IMR-90 (cell line): ENCODE measurements around the gene MAVS. TPM values are rescaled to one million over a fixed set of nuclear protein-coding genes. Genes with fewer than 3 reads are reported as not detected.
"Not testable (repeated sequence)": the region's sequence is repeated elsewhere in the genome, so short reads cannot be mapped to it uniquely, and the experiment has no call there.

Source experiments
- ATAC-seq: fragments of 200-7000 bp; cut with Tn5 transposase; 2 replicates; pipeline ENCODE4 v1.9.1; 2020; ENCODE audit warnings: low read depth, mild to moderate bottlenecking, moderate library complexity
- BruUV-seq: library from RNA; stranded (reverse); fragments of 400-500 nt; replicated peaks from 2 replicates; lab custom pipeline; 2021; lab: Mats Ljungman, UMichigan
- CTCF ChIA-PET: fragments of 300-600 bp; formaldehyde crosslinking; extraction: SDS; loops from one replicate; lab custom pipeline; 2021; ENCODE audit warnings: antibody characterized with exemption; lab: Yijun Ruan, JAX
- POLR2A ChIA-PET: fragments of 300-600 bp; sonication (Branson Sonifier 250); formaldehyde crosslinking; loops from one replicate; lab custom pipeline; 2022; ENCODE audit warnings: antibody characterized with exemption; ENCODE audit not compliant: unreplicated experiment; lab: Charles Lee
- DNase-seq: peaks from one replicate; pipeline ENCODE4 v3.0.0; 2013
- H2AFZ ChIP-seq: replicated peaks from 2 replicates; pipeline ENCODE3; 2013; ENCODE audit warnings: low read length, mild to moderate bottlenecking; ENCODE audit not compliant: poor library complexity
- H2AK5ac ChIP-seq: 2 replicates; pipeline ENCODE4 v1.6.1; 2013; ENCODE audit warnings: low read depth, low read length, inconsistent platforms
- H2AK9ac ChIP-seq: replicated peaks from 2 replicates; pipeline ENCODE3; 2013; ENCODE audit warnings: mild to moderate bottlenecking, low read depth, low read length, moderate library complexity; ENCODE audit not compliant: poor library complexity
- H2BK120ac ChIP-seq: 2 replicates; pipeline ENCODE4 v1.6.1; 2013; ENCODE audit warnings: low read depth, low read length, inconsistent platforms
- H2BK15ac ChIP-seq: 3 replicates; pipeline ENCODE4 v1.6.1; 2013; ENCODE audit warnings: low read depth, low read length, inconsistent platforms
- H2BK20ac ChIP-seq: 2 replicates; pipeline ENCODE4 v1.6.1; 2013; ENCODE audit warnings: low read depth, mild to moderate bottlenecking, inconsistent platforms, low read length, moderate library complexity
- H2BK5ac ChIP-seq: 2 replicates; pipeline ENCODE4 v1.6.1; 2013; ENCODE audit warnings: mild to moderate bottlenecking, low read depth, low read length, inconsistent platforms; ENCODE audit not compliant: poor library complexity, severe bottlenecking
- H3K14ac ChIP-seq: replicated peaks from 2 replicates; pipeline ENCODE4 v1.6.1; 2013; ENCODE audit warnings: low read depth, low read length, inconsistent platforms
- H3K18ac ChIP-seq: 2 replicates; pipeline ENCODE4 v1.6.1; 2013; ENCODE audit warnings: low read depth, low read length, control low read depth
- H3K23ac ChIP-seq: 2 replicates; pipeline ENCODE4 v1.6.1; 2013; ENCODE audit warnings: low read depth, low read length, inconsistent platforms
- H3K27ac ChIP-seq: 2 replicates; pipeline ENCODE4 v1.5.1; 2013; ENCODE audit warnings: mild to moderate bottlenecking, control low read depth, low read length; ENCODE audit not compliant: insufficient read depth
- H3K27me3 ChIP-seq: 2 replicates; pipeline ENCODE4 v1.6.1; 2013; ENCODE audit warnings: low read length; ENCODE audit not compliant: control insufficient read depth, insufficient read depth
- H3K36me3 ChIP-seq: 2 replicates; pipeline ENCODE4 v1.6.1; 2013; ENCODE audit warnings: low read length, mixed read lengths; ENCODE audit not compliant: control insufficient read depth, insufficient read depth
- H3K4ac ChIP-seq: 2 replicates; pipeline ENCODE4 v1.6.1; 2013; ENCODE audit warnings: low read depth, low read length, inconsistent platforms
- H3K4me1 ChIP-seq: 2 replicates; pipeline ENCODE4 v1.6.1; 2013; ENCODE audit warnings: low read length, mixed read lengths; ENCODE audit not compliant: control insufficient read depth, insufficient read depth
- H3K4me2 ChIP-seq: 2 replicates; pipeline ENCODE4 v1.6.1; 2013; ENCODE audit warnings: low read depth, mild to moderate bottlenecking, control low read depth, low read length, moderate library complexity
- H3K4me3 ChIP-seq: 2 replicates; pipeline ENCODE4 v1.5.1; 2013; ENCODE audit warnings: low read depth, mild to moderate bottlenecking, control low read depth, low read length, moderate library complexity; ENCODE audit not compliant: insufficient read depth
- H3K56ac ChIP-seq: 2 replicates; pipeline ENCODE4 v1.6.1; 2013; ENCODE audit warnings: low read length, inconsistent platforms; ENCODE audit not compliant: insufficient read depth; ENCODE audit errors: extremely low read depth
- H3K79me1 ChIP-seq, 2 experiments: 2 replicates each; pipeline ENCODE4 v1.6.1; 2013; ENCODE audit warnings: low read length in 2 of 2, inconsistent platforms in 1 of 2, low read depth in 1 of 2
- H3K9ac ChIP-seq: 2 replicates; pipeline ENCODE4 v1.6.1; 2013; ENCODE audit warnings: low read depth, low read length, control low read depth
- H3K9me1 ChIP-seq: 2 replicates; pipeline ENCODE4 v1.6.1; 2013; ENCODE audit warnings: low read length, inconsistent platforms; ENCODE audit not compliant: insufficient read depth
- H3K9me3 ChIP-seq: 2 replicates; pipeline ENCODE4 v1.6.1; 2013; ENCODE audit warnings: low read length; ENCODE audit not compliant: control insufficient read depth, insufficient read depth
- H4K20me1 ChIP-seq: 2 replicates; pipeline ENCODE4 v1.6.1; 2013; ENCODE audit warnings: low read length, inconsistent platforms; ENCODE audit not compliant: insufficient read depth
- H4K5ac ChIP-seq: 2 replicates; pipeline ENCODE4 v1.6.1; 2013; ENCODE audit warnings: mild to moderate bottlenecking, low read depth, low read length, control low read depth
- H4K8ac ChIP-seq, 2 experiments: 2 replicates each; pipeline ENCODE4 v1.6.1; 2013; ENCODE audit warnings: low read depth in 2 of 2, low read length in 2 of 2, control low read depth in 1 of 2, inconsistent platforms in 1 of 2
- H4K91ac ChIP-seq: 2 replicates; pipeline ENCODE4 v1.6.1; 2013; ENCODE audit warnings: low read depth, low read length, inconsistent platforms; ENCODE audit not compliant: insufficient read depth
- MAFK ChIP-seq: IDR thresholded peaks from 2 replicates; pipeline ENCODE4 v1.6.1; 2012; ENCODE audit warnings: low read depth, low read length, improper control_type of control experiment
- MAZ ChIP-seq: IDR thresholded peaks from 2 replicates; pipeline ENCODE4 v1.6.1; 2012; ENCODE audit warnings: low read depth, mild to moderate bottlenecking, low read length, improper control_type of control experiment, moderate library complexity, borderline replicate concordance
- MXI1 ChIP-seq: IDR thresholded peaks from 2 replicates; pipeline ENCODE4 v1.6.1; 2012; ENCODE audit warnings: low read depth, mild to moderate bottlenecking, low read length, moderate library complexity, borderline replicate concordance
- RAD21 ChIP-seq: IDR thresholded peaks from 2 replicates; pipeline ENCODE4 v1.6.1; 2012; ENCODE audit warnings: low read length, improper control_type of control experiment
- WGBS, 2 experiments: methylation state at CpG; one replicate each; pipeline versions ENCODE4 v1.1.5 to v1.1.7; 2013; ENCODE audit warnings: missing lambda C conversion rate in 2 of 2; ENCODE audit not compliant: insufficient read length in 1 of 2; ENCODE audit errors: extremely low coverage in 2 of 2; 5-methylcytosine and 5-hydroxymethylcytosine counted together
- dilution Hi-C: fragments of 300-500 bp; cut with HindIII; formaldehyde crosslinking; loops from one replicate; pipeline ENCODE4 v1.14.3; 2018; ENCODE audit warnings: low sequenced_read_pairs; ENCODE audit not compliant: unreplicated experiment
- in situ Hi-C: fragments of 300-500 bp; cut with MboI; formaldehyde crosslinking; loops from 3 replicates; pipeline ENCODE4 v1.14.3; 2019; ENCODE audit warnings: low sequenced_read_pairs, inconsistent platforms, mixed read lengths
- intact Hi-C: fragments of 100-400 bp; cut with micrococcal nuclease; formaldehyde crosslinking; loops from 2 replicates; pipeline ENCODE4 v1.10.0; 2022
- polyA plus RNA-seq, 3 experiments: library from polyadenylated mRNA; depleted of rRNA; stranded (reverse); fragments of >200 nt; gene quantifications; 2 replicates each; pipeline ENCODE4 v1.2.3, GENCODE V29; 2012; ENCODE audit warnings: low replicate concordance in 1 of 3
- total RNA-seq: library from RNA; depleted of rRNA; stranded (reverse); fragments of >200 nt; gene quantifications from 2 replicates; pipeline ENCODE4 v1.2.3, GENCODE V29; 2012

MAVS gene
- total and polyA plus RNA-seq, 2 of the 4 experiments (the other 2 are of a cell fraction), result 10.4 to 15.6 TPM

- H2BK120ac ChIP-seq, result no peak overlapping the region
- 0 out of 4 replicates have a peak, but pooled peaks cover 0 to 3% of the 10 kb centered on the region in 2 experiments for H3K79me1 ChIP-seq
- H3K9ac ChIP-seq, result no peak overlapping the region
- no peak overlapping the region for H3K56ac ChIP-seq
- no peak overlapping the region for H4K5ac ChIP-seq
- no peak overlapping the region for H3K4me2 ChIP-seq
- no TSS peak for BruUV-seq
- no peaks in the 10 kb centered on the region for H3K9me3 ChIP-seq
- no peak overlapping the region for H4K8ac ChIP-seq
- no peak overlapping the region for H3K23ac ChIP-seq
- ATAC-seq (no peak), DNase-seq (no peak)
- intact Hi-C loops (no loop called here), dilution Hi-C loops (no loop called here), in situ Hi-C loops (no loop called here)
- H3K4me1 ChIP-seq, result peaks cover 3% of the 10 kb centered on the region
- no peak overlapping the region for H3K18ac ChIP-seq
- CTCF ChIA-PET, result no interaction called here
- H3K4me3 ChIP-seq, result no peak overlapping the region
- no peak overlapping the region for H2AFZ ChIP-seq
- H3K36me3 ChIP-seq, result peaks cover 3% of the 10 kb centered on the region
- peaks cover 10% of the 10 kb centered on the region for H3K9me1 ChIP-seq
- no peaks in the 10 kb centered on the region for H4K20me1 ChIP-seq
- no CpG with 5 or more reads among the region's 3 CpGs for WGBS, 2 experiments
- no peak overlapping the region for H2BK5ac ChIP-seq
- POLR2A ChIA-PET, result interaction anchor here (0.6 kb wide), 1 partner anchor 41 kb away, joined by 12 read pairs; no protein-coding TSS in a partner anchor
- H3K27ac ChIP-seq, result no peak overlapping the region
- no peak overlapping the region for H2AK9ac ChIP-seq
- no peak overlapping the region for H2BK20ac ChIP-seq
- H2BK15ac ChIP-seq, result no peak overlapping the region
- H2AK5ac ChIP-seq, result no peak overlapping the region
- H4K91ac ChIP-seq, result no peak overlapping the region
- no peak overlapping the region for H3K14ac ChIP-seq
- no peak overlapping the region for H3K4ac ChIP-seq
- TF ChIP-seq MXI1 (no peak), MAZ (no peak), RAD21 (no peak), MAFK (no peak)
- no peaks in the 10 kb centered on the region for H3K27me3 ChIP-seq
Observed at GRCh38 chr20:3839328-3839727, 7.3 kb upstream of the MAVS start.

- H3K18ac ChIP-seq, DNase-seq, dilution Hi-C loops, H3K27ac ChIP-seq, H4K20me1 ChIP-seq, H4K91ac ChIP-seq, H4K5ac ChIP-seq, H3K9me1 ChIP-seq, H3K79me1 ChIP-seq, H3K4ac ChIP-seq, H2AK5ac ChIP-seq, intact Hi-C loops, H2BK15ac ChIP-seq, H2BK20ac ChIP-seq, H3K4me2 ChIP-seq, in situ Hi-C loops, POLR2A ChIA-PET, H2AK9ac ChIP-seq, H3K9me3 ChIP-seq, H2BK120ac ChIP-seq, H3K4me3 ChIP-seq, H4K8ac ChIP-seq, H3K14ac ChIP-seq, H3K23ac ChIP-seq, H2BK5ac ChIP-seq, H3K9ac ChIP-seq, H3K27me3 ChIP-seq, H3K36me3 ChIP-seq, H3K4me1 ChIP-seq, CTCF ChIA-PET, ATAC-seq, BruUV-seq, H3K56ac ChIP-seq, H2AFZ ChIP-seq: not testable (repeated sequence)
- WGBS, 2 experiments, result 90% methylated on average over 2 of the region's 7 CpGs; no CpG with 5 or more reads in 1 of the 2 experiments
Observed at GRCh38 chr20:3840201-3840600, 6.4 kb upstream of the MAVS start.
